Esophagus muscularis mucosa (tissue), 4 donors: ENCODE results near the gene ADCY9.

Experiments
- CTCF ChIP-seq, 3 experiments: fragments of 200-600 bp in 2 of 3; fragments of 450-650 bp in 1 of 3; sonication (generic) in 2 of 3; IDR thresholded peaks; one replicate each; pipeline ENCODE4 v1.5.1; 2017 to 2019; ENCODE audit warnings: antibody characterized with exemption in 3 of 3, mild to moderate bottlenecking in 2 of 3, moderate library complexity in 1 of 3
- EP300 ChIP-seq: sonication (generic); formaldehyde crosslinking; IDR thresholded peaks from one replicate; pipeline ENCODE4 v1.6.1; 2017; ENCODE audit warnings: antibody characterized with exemption
- POLR2A ChIP-seq: fragments of 450-650 bp; IDR thresholded peaks from one replicate; pipeline ENCODE4 v1.6.1; 2017; ENCODE audit warnings: antibody characterized with exemption, moderate library complexity, mild to moderate bottlenecking, low read depth
- POLR2AphosphoS5 ChIP-seq, 2 donors: sonication (generic); formaldehyde crosslinking; IDR thresholded peaks; one replicate each; pipeline ENCODE4 v1.6.1; 2017; ENCODE audit warnings: antibody characterized with exemption in 2 of 2

GRCh38 chr16:4058386-4058785 lies 57.9 kb downstream of the ADCY9 start:
- no peak for TF ChIP-seq CTCF (IDR thresholded peaks at IDR 0.05)
- no peak for TF ChIP-seq POLR2A
- no peak for TF ChIP-seq POLR2AphosphoS5 (IDR thresholded peaks at IDR 0.05)
- TF ChIP-seq EP300 = no peak
